ENCODE data around the gene IL1B.

DNA sequence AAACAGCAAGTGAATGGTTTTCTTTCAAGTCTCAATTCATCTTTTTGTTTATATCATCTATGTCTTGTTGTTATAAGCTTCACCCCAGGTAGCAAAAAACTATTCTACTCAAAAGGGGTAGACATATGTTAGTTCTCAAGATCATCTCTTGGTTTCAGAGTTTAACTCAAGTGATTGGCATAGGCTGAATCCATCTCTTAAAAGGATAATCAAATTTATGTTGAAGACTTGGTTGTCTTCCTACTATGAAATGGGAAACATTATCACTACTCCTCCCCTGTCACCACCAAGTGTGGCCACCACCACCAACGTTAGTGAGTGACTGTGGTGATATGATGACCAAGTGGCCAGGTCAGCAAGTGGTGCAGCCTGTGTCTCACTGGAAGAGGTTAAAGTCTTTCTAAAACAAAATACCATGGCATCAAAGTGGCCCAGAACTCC lies 1.5 kb downstream of the IL1B start:
- TF ChIP-seq, protein P1, sequence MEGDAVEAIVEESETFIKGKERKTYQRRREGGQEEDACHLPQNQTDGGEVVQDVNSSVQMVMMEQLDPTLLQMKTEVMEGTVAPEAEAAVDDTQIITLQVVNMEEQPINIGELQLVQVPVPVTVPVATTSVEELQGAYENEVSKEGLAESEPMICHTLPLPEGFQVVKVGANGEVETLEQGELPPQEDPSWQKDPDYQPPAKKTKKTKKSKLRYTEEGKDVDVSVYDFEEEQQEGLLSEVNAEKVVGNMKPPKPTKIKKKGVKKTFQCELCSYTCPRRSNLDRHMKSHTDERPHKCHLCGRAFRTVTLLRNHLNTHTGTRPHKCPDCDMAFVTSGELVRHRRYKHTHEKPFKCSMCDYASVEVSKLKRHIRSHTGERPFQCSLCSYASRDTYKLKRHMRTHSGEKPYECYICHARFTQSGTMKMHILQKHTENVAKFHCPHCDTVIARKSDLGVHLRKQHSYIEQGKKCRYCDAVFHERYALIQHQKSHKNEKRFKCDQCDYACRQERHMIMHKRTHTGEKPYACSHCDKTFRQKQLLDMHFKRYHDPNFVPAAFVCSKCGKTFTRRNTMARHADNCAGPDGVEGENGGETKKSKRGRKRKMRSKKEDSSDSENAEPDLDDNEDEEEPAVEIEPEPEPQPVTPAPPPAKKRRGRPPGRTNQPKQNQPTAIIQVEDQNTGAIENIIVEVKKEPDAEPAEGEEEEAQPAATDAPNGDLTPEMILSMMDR (conservative IDR thresholded peaks at IDR 0.05; ENCODE audit: low read length): no peak
- no peak for TF ChIP-seq EZH2phosphoT487 (IDR thresholded peaks at IDR 0.05; ENCODE audit: borderline replicate concordance, low read depth, low read length)
